SK-N-SH treated with all-trans-retinoic acid at 6 μM for 48 hours (cell line): ENCODE data around the gene HSD17B8.

Experiments
- CSDC2 ChIP-seq: fragments of 250-450 bp; sonication (Bioruptor Pico); IDR thresholded peaks from 2 replicates; pipeline ENCODE4 v1.5.0; 2020; ENCODE audit warnings: mild to moderate bottlenecking, moderate library complexity
- ESRRG ChIP-seq: fragments of 250-450 bp; sonication (Bioruptor Pico); IDR thresholded peaks from 2 replicates; pipeline ENCODE4 v1.6.1; 2021; ENCODE audit warnings: mild to moderate bottlenecking
- ISL1 ChIP-seq: fragments of 250-450 bp; sonication (Bioruptor Pico); IDR thresholded peaks from 2 replicates; pipeline ENCODE4 v2.1.2; 2022; ENCODE audit warnings: mild to moderate bottlenecking, moderate library complexity
- ZFP30 ChIP-seq: fragments of 450-650 bp; formaldehyde crosslinking; IDR thresholded peaks from 2 replicates; pipeline ENCODE4 v1.5.0; 2022; ENCODE audit warnings: mild to moderate bottlenecking, moderate library complexity
- TF ChIP-seq, protein P1 (sequence below): fragments of 250-450 bp; sonication (Bioruptor Pico); IDR thresholded peaks from 2 replicates; pipeline ENCODE4 v1.8.0; 2020; ENCODE audit warnings: mild to moderate bottlenecking, moderate library complexity, borderline replicate concordance

DNA sequence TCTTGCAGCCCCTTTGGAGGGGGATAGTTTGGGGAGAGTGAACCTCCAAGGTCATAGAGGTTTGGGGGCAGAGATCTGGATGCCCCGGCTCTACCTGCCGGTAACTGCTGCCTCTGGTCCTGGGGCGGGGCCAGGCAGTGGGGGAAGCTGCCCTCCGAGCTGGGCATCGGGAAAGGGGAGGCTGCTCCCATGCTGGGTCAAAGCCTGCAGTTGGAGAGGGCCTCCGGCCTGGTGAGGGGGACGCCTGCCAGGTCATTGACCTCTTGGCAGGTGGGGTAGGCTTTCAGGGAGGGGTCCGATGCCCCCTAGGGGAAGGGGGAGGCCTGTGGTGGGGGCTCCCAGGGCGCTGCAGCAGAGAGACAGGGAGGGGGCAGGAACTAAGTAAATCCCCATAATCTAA is 19.3 kb upstream of the HSD17B8 start:
- no peak for TF ChIP-seq ESRRG (CRISPR knock-in tag)
- TF ChIP-seq, protein P1, sequence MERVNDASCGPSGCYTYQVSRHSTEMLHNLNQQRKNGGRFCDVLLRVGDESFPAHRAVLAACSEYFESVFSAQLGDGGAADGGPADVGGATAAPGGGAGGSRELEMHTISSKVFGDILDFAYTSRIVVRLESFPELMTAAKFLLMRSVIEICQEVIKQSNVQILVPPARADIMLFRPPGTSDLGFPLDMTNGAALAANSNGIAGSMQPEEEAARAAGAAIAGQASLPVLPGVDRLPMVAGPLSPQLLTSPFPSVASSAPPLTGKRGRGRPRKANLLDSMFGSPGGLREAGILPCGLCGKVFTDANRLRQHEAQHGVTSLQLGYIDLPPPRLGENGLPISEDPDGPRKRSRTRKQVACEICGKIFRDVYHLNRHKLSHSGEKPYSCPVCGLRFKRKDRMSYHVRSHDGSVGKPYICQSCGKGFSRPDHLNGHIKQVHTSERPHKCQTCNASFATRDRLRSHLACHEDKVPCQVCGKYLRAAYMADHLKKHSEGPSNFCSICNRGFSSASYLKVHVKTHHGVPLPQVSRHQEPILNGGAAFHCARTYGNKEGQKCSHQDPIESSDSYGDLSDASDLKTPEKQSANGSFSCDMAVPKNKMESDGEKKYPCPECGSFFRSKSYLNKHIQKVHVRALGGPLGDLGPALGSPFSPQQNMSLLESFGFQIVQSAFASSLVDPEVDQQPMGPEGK (CRISPR knock-in tag), result no peak
- no peak for TF ChIP-seq CSDC2 (CRISPR knock-in tag)
- no peak for TF ChIP-seq ISL1 (CRISPR knock-in tag)
- no peak for TF ChIP-seq ZFP30 (CRISPR knock-in tag)
